Vagina (tissue), 2 donors: ENCODE results near the gene EXOC6. TPM values are rescaled to one million over a fixed set of nuclear protein-coding genes. Genes with fewer than 3 reads are reported as not detected.

ENCODE experiments used
- DNase-seq, 2 donors: peaks; one replicate each; pipeline ENCODE4 v3.0.0-alpha.2; 2017; ENCODE audit errors: extremely low spot score in 2 of 2
- H3K27ac ChIP-seq: fragments of 200-600 bp; sonication (generic); one replicate; pipeline ENCODE4 v1.5.1; 2019
- H3K27me3 ChIP-seq: fragments of 200-600 bp; sonication (generic); one replicate; pipeline ENCODE4 v1.5.1; 2019
- H3K36me3 ChIP-seq, 2 donors: fragments of 200-600 bp; sonication (generic); one replicate each; pipeline ENCODE4 v1.5.1; 2017 to 2019
- H3K4me1 ChIP-seq: fragments of 200-600 bp; sonication (generic); one replicate; pipeline ENCODE4 v1.5.1; 2019
- H3K4me3 ChIP-seq, 2 donors: fragments of 200-600 bp; sonication (generic); 1 replicate in 1 of 2; 2 replicates in 1 of 2; pipeline ENCODE4 v1.5.1; 2016 to 2019
- H3K9me3 ChIP-seq: fragments of 200-600 bp; sonication (generic); one replicate; pipeline ENCODE4 v1.5.1; 2019
- CTCF ChIP-seq, 3 experiments: fragments of 450-650 bp in 2 of 3; fragments of 200-600 bp in 1 of 3; sonication (generic) in 1 of 3; IDR thresholded peaks; one replicate each; pipeline ENCODE4 v1.5.1; 2017 to 2019; ENCODE audit warnings: antibody characterized with exemption in 3 of 3, mild to moderate bottlenecking in 2 of 3, moderate library complexity in 2 of 3
- POLR2A ChIP-seq, 2 donors: fragments of 450-650 bp; IDR thresholded peaks; one replicate each; pipeline ENCODE4 v1.6.1; 2017; ENCODE audit warnings: antibody characterized with exemption in 2 of 2, mild to moderate bottlenecking in 2 of 2, moderate library complexity in 2 of 2
- POLR2AphosphoS5 ChIP-seq, 2 donors: sonication (generic); formaldehyde crosslinking; IDR thresholded peaks; one replicate each; pipeline ENCODE4 v1.9.0; 2017; ENCODE audit warnings: antibody characterized with exemption in 2 of 2, mild to moderate bottlenecking in 2 of 2, low read depth in 1 of 2; ENCODE audit not compliant: insufficient read depth in 1 of 2
- intact Hi-C: fragments of 100-400 bp; cut with DNase I; formaldehyde crosslinking; loops from one replicate; pipeline ENCODE4 v1.15.1; 2023
- total RNA-seq: library from RNA; depleted of rRNA; stranded (reverse); fragments of >200 nt; gene quantifications from one replicate; pipeline ENCODE4 v1.2.3, GENCODE V29; 2016

EXOC6 gene
- total RNA-seq, 1 donor from 2014 or later: 9.3 TPM

- Histone ChIP-seq H3K4me1 (no peaks in the 10 kb centered on the region), H3K36me3 (no peaks in the 10 kb centered on the region), H3K27me3 (no peaks in the 10 kb centered on the region), H3K27ac (no peak overlapping the region), H3K9me3 (no peaks in the 10 kb centered on the region), H3K4me3 (no peak overlapping the region)
- intact Hi-C loops: no loop called here
- no peak for DNase-seq
- TF ChIP-seq POLR2AphosphoS5 (IDR thresholded peaks at IDR 0.05; ENCODE audit: insufficient read depth in 1 of 2, low read depth in 1 of 2): no peak
- TF ChIP-seq CTCF (IDR thresholded peaks at IDR 0.05): no peak
- TF ChIP-seq POLR2A (IDR thresholded peaks at IDR 0.05): no peak
These were observed 109.1 kb downstream of the EXOC6 start for GRCh38 chr10:92957223-92958010.

GRCh38 chr10:92961638-92962037 lies 113.3 kb downstream of the EXOC6 start:
- Histone ChIP-seq H3K4me1 (no peaks in the 10 kb centered on the region), H3K36me3 (no peaks in the 10 kb centered on the region), H3K9me3 (no peaks in the 10 kb centered on the region), H3K27ac (no peak overlapping the region), H3K27me3 (no peaks in the 10 kb centered on the region), H3K4me3 (no peak overlapping the region)
- DNase-seq: no peak
- intact Hi-C loops: no loop called here
- TF ChIP-seq POLR2AphosphoS5 (IDR thresholded peaks at IDR 0.05; ENCODE audit: insufficient read depth in 1 of 2, low read depth in 1 of 2) (no peak), POLR2A (IDR thresholded peaks at IDR 0.05) (no peak), CTCF (IDR thresholded peaks at IDR 0.05) (no peak)

DNA sequence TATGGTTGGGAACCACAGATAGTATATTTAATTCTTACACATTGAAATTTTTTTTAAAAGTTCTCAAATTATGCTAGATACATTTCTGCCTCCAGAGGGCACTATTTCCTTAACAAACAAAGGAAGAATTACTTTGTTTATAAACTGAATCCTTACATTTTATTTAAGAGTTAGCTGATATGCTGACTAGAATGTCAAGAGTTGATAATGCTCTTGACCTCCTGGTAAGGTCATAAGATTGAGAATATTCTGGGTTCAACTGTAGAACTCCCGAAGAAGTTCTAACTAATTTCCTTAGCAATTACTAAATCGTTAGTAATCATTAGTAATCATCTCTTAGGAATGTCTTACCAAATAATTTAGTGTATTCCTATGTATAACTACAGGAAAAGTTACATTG lies 117.0 kb downstream of the EXOC6 start:
- no peak for DNase-seq
- H3K4me1 ChIP-seq: no peaks in the 10 kb centered on the region
- TF ChIP-seq CTCF (IDR thresholded peaks at IDR 0.05) (peak in 2 of 3 experiments; percentile 26 to 51), POLR2A (IDR thresholded peaks at IDR 0.05) (no peak), POLR2AphosphoS5 (IDR thresholded peaks at IDR 0.05; ENCODE audit: insufficient read depth in 1 of 2, low read depth in 1 of 2) (no peak)
- H3K9me3 ChIP-seq: no peaks in the 10 kb centered on the region
- intact Hi-C loops: no loop called here
- no peak overlapping the region for H3K4me3 ChIP-seq
- H3K27me3 ChIP-seq: no peaks in the 10 kb centered on the region
- H3K36me3 ChIP-seq: no peaks in the 10 kb centered on the region
- no peak overlapping the region for H3K27ac ChIP-seq

DNA sequence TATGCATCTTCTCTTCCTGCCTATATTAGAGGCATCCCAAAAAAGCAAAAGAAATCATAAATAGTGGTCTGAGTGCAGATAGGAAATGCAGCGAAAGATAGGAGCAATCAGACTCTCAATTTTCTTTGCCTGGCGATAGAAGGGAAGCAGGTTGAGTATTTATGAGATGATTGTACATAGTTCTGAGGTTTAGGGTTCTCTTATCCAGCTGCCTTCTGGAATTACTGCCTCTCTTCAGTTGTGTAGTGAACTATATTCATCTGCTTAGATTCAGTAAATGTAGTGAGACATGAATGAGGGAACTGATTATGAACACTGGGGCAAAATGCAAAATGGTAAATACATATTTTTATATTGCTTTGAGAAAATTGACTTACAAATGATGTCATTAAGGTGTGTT lies 119.3 kb downstream of the EXOC6 start:
- Histone ChIP-seq H3K9me3 (no peaks in the 10 kb centered on the region), H3K27me3 (no peaks in the 10 kb centered on the region), H3K4me3 (no peak overlapping the region), H3K36me3 (no peaks in the 10 kb centered on the region), H3K27ac (no peak overlapping the region), H3K4me1 (no peaks in the 10 kb centered on the region)
- TF ChIP-seq CTCF (IDR thresholded peaks at IDR 0.05) (no peak), POLR2AphosphoS5 (IDR thresholded peaks at IDR 0.05; ENCODE audit: insufficient read depth in 1 of 2, low read depth in 1 of 2) (no peak), POLR2A (IDR thresholded peaks at IDR 0.05) (no peak)
- DNase-seq: no peak
- intact Hi-C loops: no loop called here

DNA sequence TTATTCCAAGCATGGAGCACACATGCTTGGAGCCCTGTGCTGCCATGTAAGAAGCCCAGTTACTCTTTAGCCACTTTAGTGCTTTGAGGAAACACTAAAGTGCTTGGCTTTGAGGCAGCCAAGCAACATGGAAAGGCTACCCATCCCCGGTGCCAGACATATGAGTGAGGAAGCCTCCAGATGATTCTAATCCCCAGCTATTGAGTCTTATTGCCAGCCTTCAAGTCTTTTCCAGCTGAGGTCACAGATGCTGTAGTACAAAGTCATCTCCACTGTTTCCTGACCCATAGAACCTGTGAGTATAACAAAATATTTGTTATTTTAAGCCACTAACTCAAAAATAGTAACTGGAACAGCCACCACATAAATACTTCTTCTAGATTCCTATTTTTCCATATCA lies 120.8 kb downstream of the EXOC6 start:
- TF ChIP-seq POLR2AphosphoS5 (IDR thresholded peaks at IDR 0.05; ENCODE audit: insufficient read depth in 1 of 2, low read depth in 1 of 2) (no peak), CTCF (IDR thresholded peaks at IDR 0.05) (no peak), POLR2A (IDR thresholded peaks at IDR 0.05) (no peak)
- intact Hi-C loops: no loop called here

More for the DNA sequence above, 120.8 kb downstream of the EXOC6 start:
- DNase-seq: no peak
- Histone ChIP-seq H3K9me3 (no peaks in the 10 kb centered on the region), H3K27me3 (no peaks in the 10 kb centered on the region), H3K36me3 (no peaks in the 10 kb centered on the region), H3K4me1 (no peaks in the 10 kb centered on the region), H3K27ac (no peak overlapping the region), H3K4me3 (no peak overlapping the region)
